GM12864 (cell line): ENCODE data around the gene NTPCR.
A peak's percentile ranks its signal among the peaks of the same experiment; 100 is the strongest.

Experiments used
- DNase-seq: peaks from one replicate; pipeline ENCODE4 v3.0.0-alpha.2; 2011; ENCODE audit warnings: low read depth
- H3K4me3 ChIP-seq: 2 replicates; pipeline ENCODE4 v1.5.1; 2011; ENCODE audit warnings: mild to moderate bottlenecking, low read depth, low read length, control low read depth
- CTCF ChIP-seq: IDR thresholded peaks from 2 replicates; pipeline ENCODE4 v1.5.1; 2011; ENCODE audit warnings: low read depth, mild to moderate bottlenecking, moderate library complexity, low read length, control low read depth, inconsistent platforms; ENCODE audit errors: missing control alignments

Gene NTPCR

GRCh38 chr1:232915212-232915611 lies 35.2 kb upstream of the NTPCR start:
- H3K4me3 ChIP-seq: no peak overlapping the region
- no peak for DNase-seq
- TF ChIP-seq CTCF: no peak

GRCh38 chr1:232917053-232917452 lies 33.4 kb upstream of the NTPCR start:
- TF ChIP-seq CTCF: no peak
- peak; percentile 15 for DNase-seq
- no peak overlapping the region for H3K4me3 ChIP-seq

GRCh38 chr1:232921381-232921780 lies 29.0 kb upstream of the NTPCR start:
- no peak for DNase-seq
- no peak overlapping the region for H3K4me3 ChIP-seq
- no peak for TF ChIP-seq CTCF

- TF ChIP-seq CTCF: no peak
These were observed 27.9 kb upstream of the NTPCR start for GRCh38 chr1:232922485-232922884.

GRCh38 chr1:232923739-232924386 lies 26.5 kb upstream of the NTPCR start:
- peak; percentile 19 for DNase-seq
- no peak for TF ChIP-seq CTCF
- no peak overlapping the region for H3K4me3 ChIP-seq

More at GRCh38 chr1:232922485-232922884, 27.9 kb upstream of the NTPCR start:
- no peak for DNase-seq
- no peak overlapping the region for H3K4me3 ChIP-seq

GRCh38 chr1:232924874-232925273 lies 25.5 kb upstream of the NTPCR start:
- no peak for DNase-seq
- TF ChIP-seq CTCF: no peak
- H3K4me3 ChIP-seq: no peak overlapping the region
